ENCODE results near the gene GPC5. TPM values are rescaled to one million over a fixed set of nuclear protein-coding genes. Genes with fewer than 3 reads are reported as not detected.

Gene GPC5
- total RNA-seq, 1 experiment from 2014 or later = 0.15 TPM

GRCh38 chr13:91506759-91507158 lies 108.3 kb downstream of the GPC5 start:
- Histone ChIP-seq H3K79me1 (ENCODE audit: insufficient read depth, low read depth, low read length, poor library complexity, severe bottlenecking) (no peaks in the 10 kb centered on the region), H3K18ac (ENCODE audit: insufficient read length, low read depth, low read length) (no peak overlapping the region), H3K27ac (ENCODE audit: insufficient read length, low read depth, low read length) (no peak overlapping the region), H2BK15ac (ENCODE audit: low read depth, low read length) (no peak overlapping the region), H3K4me2 (ENCODE audit: insufficient read depth, insufficient read length, low read length) (no peak overlapping the region), H2BK5ac (ENCODE audit: insufficient read length, low read length) (no peak overlapping the region), H3K9ac (ENCODE audit: extremely low read depth, insufficient read length, low read length) (no peak overlapping the region), H4K8ac (replicated peaks; ENCODE audit: insufficient read length, low read depth, low read length) (no peak overlapping the region), H2BK12ac (ENCODE audit: insufficient read length, low read depth, low read length) (no peak overlapping the region), H3K4ac (ENCODE audit: low read depth, low read length) (no peak overlapping the region), H3K23me2 (ENCODE audit: insufficient read length, low read depth, low read length, poor library complexity, severe bottlenecking) (no peaks in the 10 kb centered on the region), H3K14ac (ENCODE audit: insufficient read depth, low read length) (no peak overlapping the region), H3K27me3 (ENCODE audit: insufficient read depth, low read length) (no peaks in the 10 kb centered on the region), H3K23ac (ENCODE audit: insufficient read length, low read depth, low read length) (no peak overlapping the region), H3K56ac (ENCODE audit: insufficient read length, low read depth, low read length) (no peak overlapping the region), H3K9me3 (ENCODE audit: control insufficient read depth, low read depth, low read length) (no peaks in the 10 kb centered on the region), H2AFZ (ENCODE audit: low read length) (no peak overlapping the region), H4K91ac (ENCODE audit: insufficient read length, low read depth, low read length) (no peak overlapping the region), H3K79me2 (ENCODE audit: insufficient read depth, low read length) (no peaks in the 10 kb centered on the region), H4K5ac (ENCODE audit: insufficient read length, low read depth, low read length) (no peak overlapping the region), H3T11ph (ENCODE audit: low read length) (no peak overlapping the region), H4K20me1 (ENCODE audit: control insufficient read depth, insufficient read depth, insufficient read length) (no peaks in the 10 kb centered on the region), H2BK20ac (ENCODE audit: low read depth, low read length, poor library complexity, severe bottlenecking) (no peak overlapping the region), H3K4me1 (ENCODE audit: insufficient read depth, low read length) (no peaks in the 10 kb centered on the region), H2BK120ac (ENCODE audit: low read depth, low read length, poor library complexity, severe bottlenecking) (no peak overlapping the region), H2AK5ac (ENCODE audit: insufficient read length, low read length) (no peak overlapping the region)
- DNase-seq = no peak
- Mint-ChIP-seq H3K9me3 (no peaks in the 10 kb centered on the region; a peak in 1 of 5 replicates), H3K4me1 (no peaks in the 10 kb centered on the region), H3K27ac (no peak overlapping the region), H3K27me3 (ENCODE audit: low read depth) (no peaks in the 10 kb centered on the region; the same call in 1 of the 2 replicates), H3K4me3 (no peak overlapping the region), H3K36me3 (ENCODE audit: insufficient read depth in 1 of 3, low read depth in 3 of 3) (no peaks in the 10 kb centered on the region)
- no peak for TF ChIP-seq CTCF (conservative IDR thresholded peaks at IDR 0.05)

All from H9 (cell line).